Hematopoietic multipotent progenitor cell treated with erythropoietin and hydrocortisone succinate and interleukin-3 and kit ligand, for 17 days (in vitro differentiated cells): ENCODE data around the gene CLDN4.
"Not testable (repeated sequence)": the region's sequence is repeated elsewhere in the genome, so short reads cannot be mapped to it uniquely, and the experiment has no call there.

Experiments used
- DNase-seq: peaks from one replicate; pipeline ENCODE4 v3.0.0-alpha.2; 2015; ENCODE audit warnings: low spot score

CLDN4 gene, protein sequence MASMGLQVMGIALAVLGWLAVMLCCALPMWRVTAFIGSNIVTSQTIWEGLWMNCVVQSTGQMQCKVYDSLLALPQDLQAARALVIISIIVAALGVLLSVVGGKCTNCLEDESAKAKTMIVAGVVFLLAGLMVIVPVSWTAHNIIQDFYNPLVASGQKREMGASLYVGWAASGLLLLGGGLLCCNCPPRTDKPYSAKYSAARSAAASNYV

GRCh38 chr7:73830681-73831583 is at the start of gene CLDN4:
Gene CLDN4, plus strand, starts transcription at chr7:73830996. Its CDS starts 206 bp downstream, at chr7:73831202.
- DNase-seq = no peak

DNA sequence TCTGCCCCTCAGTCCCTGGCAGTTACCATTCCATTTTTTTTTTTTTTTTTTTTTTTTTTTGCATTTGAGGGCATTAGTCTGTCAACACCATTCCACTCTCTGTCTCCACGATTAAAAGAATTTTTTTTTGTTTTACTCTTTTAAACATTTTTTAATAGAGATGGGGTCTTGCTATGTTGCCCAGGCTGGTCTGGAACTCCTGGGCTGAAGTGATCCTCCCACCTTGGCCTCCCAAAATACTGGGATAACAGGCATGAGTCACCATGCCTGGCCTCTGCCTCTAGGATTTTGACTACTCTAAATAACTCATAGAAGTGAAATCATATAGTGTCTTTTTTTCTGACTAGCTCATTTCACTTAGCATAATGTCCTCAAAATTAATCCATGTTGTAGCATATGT is 44.2 kb upstream of the CLDN4 start:
- no peak for DNase-seq

GRCh38 chr7:73787786-73788048 is 43.1 kb upstream of the CLDN4 start:
- DNase-seq = not testable (repeated sequence)

DNA sequence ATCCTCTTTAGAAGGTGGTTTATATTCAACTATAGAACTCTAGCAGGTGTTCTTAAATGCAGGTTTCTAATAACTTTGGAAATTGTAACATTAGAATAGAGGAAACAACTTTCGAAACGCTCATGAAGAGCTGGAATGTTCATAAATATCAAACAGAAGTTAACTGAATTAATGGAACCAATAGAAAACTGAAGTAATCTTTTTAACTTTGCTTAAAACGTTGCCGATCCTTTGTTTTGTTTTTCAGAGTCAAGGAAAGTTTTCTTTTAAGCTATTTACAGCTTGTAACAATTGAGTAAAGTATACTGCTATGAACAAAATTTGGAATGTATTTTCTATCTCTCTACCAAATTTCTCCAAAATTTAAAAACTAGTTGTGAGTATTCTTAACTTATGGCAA is 41.7 kb upstream of the CLDN4 start:
- DNase-seq = no peak

DNA sequence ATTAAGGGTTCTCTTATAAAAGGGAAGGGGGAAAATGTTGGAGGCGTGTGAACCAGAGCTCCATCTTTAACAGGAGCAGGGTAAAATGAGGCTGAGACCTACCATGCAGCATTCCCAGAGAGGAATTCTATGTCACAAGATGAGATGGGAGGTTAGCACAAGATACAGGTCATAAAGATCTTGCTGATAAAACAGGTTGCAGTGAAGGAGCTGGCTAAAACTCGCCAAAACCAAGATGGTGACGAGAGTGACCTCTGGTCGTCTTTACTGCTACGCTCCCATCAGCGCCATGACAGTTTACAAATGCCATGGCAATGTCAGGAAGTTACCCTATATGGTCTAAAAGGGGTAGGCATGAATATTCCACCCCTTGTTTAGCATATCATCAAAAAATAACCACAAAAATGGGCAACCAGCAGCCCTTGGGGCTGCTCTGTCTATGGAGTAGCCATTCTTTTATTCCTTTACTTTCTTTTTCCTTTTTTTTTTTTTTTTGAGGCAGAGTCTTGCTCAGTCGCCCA is 39.6 kb upstream of the CLDN4 start:
- not testable (repeated sequence) for DNase-seq

- DNase-seq = not testable (repeated sequence)
Measured at GRCh38 chr7:73795188-73795587, 35.6 kb upstream of the CLDN4 start.

DNA sequence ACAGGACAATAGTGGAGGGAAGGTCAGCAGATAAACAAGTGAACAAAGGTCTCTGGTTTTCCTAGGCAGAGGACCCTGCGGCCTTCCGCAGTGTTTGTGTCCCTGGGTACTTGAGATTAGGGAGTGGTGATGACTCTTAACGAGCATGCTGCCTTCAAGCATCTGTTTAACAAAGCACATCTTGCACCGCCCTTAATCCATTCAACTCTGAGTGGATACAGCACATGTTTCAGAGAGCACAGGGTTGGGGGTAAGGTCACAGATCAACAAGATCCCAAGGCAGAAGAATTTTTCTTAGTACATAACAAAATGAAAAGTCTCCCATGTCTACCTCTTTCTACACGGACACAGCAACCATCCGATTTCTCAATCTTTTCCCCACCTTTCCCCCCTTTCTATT is 34.1 kb upstream of the CLDN4 start:
- not testable (repeated sequence) for DNase-seq

- not testable (repeated sequence) for DNase-seq
Measured at GRCh38 chr7:73797176-73797575, 33.6 kb upstream of the CLDN4 start.

DNA sequence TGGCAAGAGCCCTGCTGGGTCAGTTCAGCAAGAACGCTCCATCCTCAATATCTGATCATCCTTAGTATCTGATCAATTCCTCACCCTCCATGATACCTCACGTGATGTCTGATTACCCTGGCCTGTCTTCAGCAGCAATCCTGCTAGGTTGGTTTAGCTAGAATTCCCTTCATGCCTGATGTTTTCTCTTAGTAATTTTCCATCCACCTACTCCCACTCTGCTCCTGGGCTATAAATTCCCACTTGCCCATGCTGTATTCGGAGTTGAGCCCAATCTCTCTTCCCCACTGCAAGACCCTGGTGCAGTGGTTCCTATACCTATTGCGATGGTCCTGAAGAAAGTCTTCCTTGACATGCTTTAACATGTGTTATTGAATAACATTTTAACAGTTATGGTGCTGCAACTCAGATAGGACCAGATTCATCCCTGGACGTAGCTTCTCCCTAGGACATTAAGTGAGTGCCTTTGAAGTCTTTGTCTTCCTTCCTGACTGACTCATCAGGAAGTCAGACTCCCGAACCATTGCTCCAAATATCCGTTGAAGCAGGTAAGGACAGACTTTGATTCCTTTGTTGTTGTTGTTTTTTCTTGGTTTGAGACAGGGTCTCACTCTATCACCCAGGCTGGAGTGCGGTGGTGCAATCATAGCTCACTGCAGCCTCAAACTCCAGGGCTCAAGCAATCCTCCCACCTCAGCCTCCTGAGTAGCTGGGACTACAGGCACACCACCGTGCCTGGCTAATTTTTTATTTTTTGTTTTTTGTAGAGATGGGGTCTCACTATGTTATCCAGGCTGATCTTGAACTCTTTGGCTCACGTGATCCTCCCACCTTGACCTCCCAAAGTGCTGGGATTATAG is 31.3 kb upstream of the CLDN4 start:
- no peak for DNase-seq

DNA sequence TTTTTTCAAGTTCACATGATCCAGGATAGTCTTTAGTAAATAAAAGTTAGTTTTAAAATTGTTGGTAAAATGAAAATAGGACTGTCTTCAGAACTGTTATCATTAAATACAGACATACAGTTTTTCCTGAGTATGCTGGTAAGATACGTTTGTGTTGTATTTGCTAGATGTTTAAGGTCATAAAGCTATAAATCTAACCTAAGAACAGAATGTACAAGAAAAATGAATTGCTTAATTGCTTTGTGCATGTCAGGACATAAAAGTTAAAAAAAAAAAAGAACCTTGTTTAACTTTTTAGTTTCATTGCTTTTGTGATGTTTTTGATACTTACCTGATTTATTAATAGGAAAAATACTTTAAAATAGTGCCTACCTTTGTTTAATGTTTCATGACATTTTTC is 29.2 kb upstream of the CLDN4 start:
- DNase-seq = no peak

DNA sequence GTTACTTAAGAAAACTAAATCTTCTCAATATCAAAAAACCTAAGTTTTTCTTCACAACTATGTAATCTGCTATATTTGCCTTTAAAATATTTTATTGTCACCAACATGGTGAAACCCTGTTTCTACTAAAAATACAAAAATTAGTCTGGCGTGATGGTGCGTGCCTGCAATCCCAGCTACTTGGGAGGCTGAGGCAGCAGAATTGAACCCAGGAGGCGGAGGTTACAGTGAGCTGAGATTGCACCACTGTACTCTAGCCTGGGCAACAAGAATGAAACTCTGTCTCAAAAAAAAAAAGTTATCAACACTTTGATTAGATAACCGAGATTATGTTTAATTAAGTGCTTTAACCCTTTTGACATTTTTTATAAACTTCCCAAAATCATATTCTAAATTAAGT is 28.3 kb upstream of the CLDN4 start:
- DNase-seq = no peak

DNA sequence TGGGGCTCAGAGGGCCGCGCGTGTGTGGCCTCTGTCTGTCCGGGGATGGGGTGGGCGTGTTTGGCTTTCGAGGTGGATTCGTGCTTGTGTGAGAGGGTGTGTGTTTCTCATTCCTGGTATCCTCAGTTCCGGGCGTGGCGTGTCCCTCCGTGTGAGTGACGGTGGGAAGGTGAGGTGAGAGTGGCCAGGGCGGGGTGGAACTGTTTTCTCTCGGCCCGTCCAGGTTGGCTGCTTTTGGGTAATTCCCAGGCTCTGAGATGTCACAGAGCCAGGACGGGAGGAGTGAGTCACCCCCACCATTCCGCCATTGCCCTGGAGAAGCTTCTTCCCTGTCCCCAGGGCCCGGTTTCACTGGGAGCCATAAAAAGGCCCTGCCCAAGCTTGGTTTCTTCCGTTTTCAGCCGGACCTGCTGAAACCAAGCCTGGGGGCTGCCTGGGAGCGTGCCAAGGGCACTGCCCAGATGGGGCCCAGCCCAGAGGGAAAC is 21.3 kb upstream of the CLDN4 start:
- no peak for DNase-seq

- DNase-seq = no peak
Measured at GRCh38 chr7:73810998-73811360, 19.8 kb upstream of the CLDN4 start.

DNA sequence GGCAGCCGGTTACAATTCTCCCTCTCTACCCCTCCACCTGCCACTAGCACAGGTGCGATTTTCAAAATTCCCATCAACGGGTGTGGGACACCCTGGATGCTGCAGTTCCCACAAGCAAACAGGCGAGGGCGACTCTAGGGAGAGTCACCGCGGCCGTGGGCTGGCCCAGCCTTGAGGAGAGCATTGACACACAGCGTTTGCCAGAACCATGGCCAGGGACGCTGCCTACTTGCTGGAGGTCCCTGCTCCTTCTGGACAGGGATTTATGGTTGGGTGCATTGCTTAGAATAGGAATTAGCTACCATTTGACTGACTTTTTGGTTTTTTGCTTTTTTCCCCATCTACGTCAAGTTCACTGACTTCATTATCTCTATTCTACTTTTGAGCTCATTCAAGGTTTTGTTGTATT is 19.0 kb upstream of the CLDN4 start:
- peak; percentile 77 for DNase-seq

GRCh38 chr7:73812996-73813395 is 17.8 kb upstream of the CLDN4 start:
- DNase-seq = no peak

DNA sequence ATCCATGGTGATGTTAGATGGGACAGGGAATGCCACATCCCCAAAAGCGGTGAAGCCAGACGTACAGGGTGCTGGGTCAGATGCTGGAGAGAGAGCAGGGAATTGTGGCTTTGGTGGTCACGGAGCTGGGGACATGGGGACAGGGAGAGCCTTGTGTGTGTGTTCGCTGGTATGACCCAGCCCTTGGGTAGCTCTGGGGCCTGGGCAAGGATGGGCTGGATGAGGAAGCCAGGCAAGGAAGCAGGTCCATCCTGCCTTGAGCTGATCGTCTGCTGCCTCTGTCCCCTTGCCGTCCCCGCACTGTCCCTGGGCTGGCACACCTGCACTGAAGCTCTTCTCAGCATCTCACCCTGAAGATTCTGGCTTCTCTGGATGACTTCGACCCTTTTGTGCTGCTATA is 15.4 kb upstream of the CLDN4 start:
- no peak for DNase-seq

DNA sequence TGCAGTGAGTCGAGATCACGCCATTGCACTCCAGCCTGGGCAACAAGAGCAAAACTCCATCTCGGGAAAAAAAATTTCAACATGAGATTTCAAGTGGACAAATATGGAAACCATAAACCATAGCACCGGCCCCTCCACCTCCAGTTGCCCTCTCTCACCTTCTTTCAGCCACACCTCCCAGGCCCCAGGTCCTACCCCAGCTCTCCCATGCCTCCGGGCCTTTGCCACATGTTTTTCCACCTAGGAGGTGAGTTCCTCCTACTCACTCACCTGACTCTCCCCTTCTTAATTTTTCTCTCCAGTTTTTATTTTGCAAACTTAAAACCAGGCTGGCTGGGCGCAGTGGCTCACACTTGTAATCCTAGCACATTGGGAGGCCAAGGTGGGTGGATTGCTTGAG is 13.7 kb upstream of the CLDN4 start:
- no peak for DNase-seq

DNA sequence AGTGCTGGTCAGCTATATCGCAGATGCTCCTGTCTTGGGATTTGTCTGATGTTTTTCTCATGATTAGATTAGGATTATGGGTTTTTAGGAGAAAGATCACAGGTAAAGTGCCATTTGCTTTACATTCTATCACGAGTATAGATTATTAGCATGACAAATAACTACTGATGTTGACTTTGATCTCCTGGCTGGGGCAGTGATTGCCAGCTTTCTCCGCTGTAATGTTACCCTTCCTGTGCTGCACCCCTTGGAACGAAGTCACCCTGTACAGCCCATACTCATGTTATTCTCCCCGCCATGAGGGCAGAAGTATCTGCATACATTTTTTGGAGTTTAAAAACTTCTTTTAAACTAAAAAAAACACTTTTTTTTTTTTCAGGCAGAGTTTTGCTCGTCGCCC is 10.8 kb upstream of the CLDN4 start:
- DNase-seq = no peak

- DNase-seq = not testable (repeated sequence)
Measured at GRCh38 chr7:73821597-73822285, 9.1 kb upstream of the CLDN4 start.

GRCh38 chr7:73822319-73823173 is 8.2 kb upstream of the CLDN4 start:
- DNase-seq = peak; percentile 68

DNA sequence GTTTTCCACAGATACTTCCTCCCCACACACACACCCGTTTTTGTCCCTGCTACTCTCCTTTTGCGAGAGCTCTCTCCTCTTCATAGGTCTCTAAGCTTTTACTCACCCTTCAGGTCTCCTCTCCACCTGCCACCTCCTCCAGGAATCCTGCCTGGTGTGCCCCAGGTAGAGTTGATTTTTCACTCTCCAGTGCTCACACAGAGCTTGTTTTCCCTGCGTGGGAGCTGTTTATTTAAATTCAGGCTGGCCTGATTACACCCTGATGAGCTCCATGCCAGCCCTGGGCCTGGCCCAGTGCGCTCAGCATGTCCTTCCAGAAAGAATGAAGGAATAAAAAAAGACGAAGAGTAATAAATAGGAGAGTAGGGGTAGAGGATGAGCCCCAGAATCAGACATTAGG is 7.5 kb upstream of the CLDN4 start:
- DNase-seq = no peak
